NCI-H1436 (cell line): ENCODE measurements around the gene RIMBP2.
"Not testable (repeated sequence)": the region's sequence is repeated elsewhere in the genome, so short reads cannot be mapped to it uniquely, and the experiment has no call there.

Source experiments
- DNase-seq: peaks from one replicate; lab custom pipeline; 2025; lab: John Stamatoyannopoulos, UW

The RIMBP2 gene

GRCh38 chr12:130705178-130705822, 10.8 kb downstream of the RIMBP2 start:
- DNase-seq, result no peak

GRCh38 chr12:130704606-130705005, 11.5 kb downstream of the RIMBP2 start:
- no peak for DNase-seq

GRCh38 chr12:130703733-130704375, 12.2 kb downstream of the RIMBP2 start:
- DNase-seq, result no peak

- no peak for DNase-seq
These were observed 12.9 kb downstream of the RIMBP2 start for GRCh38 chr12:130702966-130703732.

GRCh38 chr12:130701402-130701744, 14.7 kb downstream of the RIMBP2 start:
- DNase-seq, result no peak

- no peak for DNase-seq
These were observed 15.4 kb downstream of the RIMBP2 start for GRCh38 chr12:130700492-130701401.

- no peak for DNase-seq
These were observed 18.0 kb downstream of the RIMBP2 start for GRCh38 chr12:130698106-130698505.

GRCh38 chr12:130696379-130697100, 19.6 kb downstream of the RIMBP2 start:
- no peak for DNase-seq

GRCh38 chr12:130695061-130695460, 21.0 kb downstream of the RIMBP2 start:
- no peak for DNase-seq

GRCh38 chr12:130689408-130690405, 26.4 kb downstream of the RIMBP2 start:
- DNase-seq, result no peak

- DNase-seq, result not testable (repeated sequence)
These were observed 27.1 kb downstream of the RIMBP2 start for GRCh38 chr12:130688999-130689398.

- DNase-seq, result no peak
These were observed 28.0 kb downstream of the RIMBP2 start for GRCh38 chr12:130687796-130688778.

GRCh38 chr12:130687190-130687589, 28.9 kb downstream of the RIMBP2 start:
- DNase-seq, result no peak

- DNase-seq, result no peak
These were observed 29.5 kb downstream of the RIMBP2 start for GRCh38 chr12:130686511-130686991.

GRCh38 chr12:130685850-130686249, 30.2 kb downstream of the RIMBP2 start:
- DNase-seq, result no peak

- no peak for DNase-seq
These were observed 30.8 kb downstream of the RIMBP2 start for GRCh38 chr12:130685250-130685787.

GRCh38 chr12:130683811-130684210, 32.3 kb downstream of the RIMBP2 start:
- no peak for DNase-seq

- DNase-seq, result no peak
These were observed 33.0 kb downstream of the RIMBP2 start for GRCh38 chr12:130683080-130683479.
